B cell (primary cell): ENCODE measurements around the gene PRR14. TPM values are rescaled to one million over a fixed set of nuclear protein-coding genes. Genes with fewer than 3 reads are reported as not detected.

Source experiments
- ATAC-seq: fragments of 200-7000 bp; cut with Tn5 transposase; one replicate; pipeline ENCODE4 v1.10.0; 2021; ENCODE audit warnings: low read depth, mild to moderate bottlenecking, moderate number of reproducible peaks, moderate library complexity
- CTCF ChIA-PET: fragments of 350-600 bp; sonication (Branson Sonifier 250); formaldehyde crosslinking; loops from one replicate; lab custom pipeline; 2021; ENCODE audit warnings: antibody characterized with exemption, inconsistent platforms; lab: Charles Lee
- POLR2A ChIA-PET: fragments of 350-600 bp; sonication (Branson Sonifier 250); formaldehyde crosslinking; loops from one replicate; lab custom pipeline; 2021; ENCODE audit warnings: antibody characterized with exemption; lab: Charles Lee
- DNase-seq: peaks from one replicate; pipeline ENCODE4 v3.0.0; 2013
- H2AFZ ChIP-seq: 2 replicates; pipeline ENCODE4 v1.6.1; 2012; ENCODE audit warnings: mild to moderate bottlenecking, low read depth, low read length; ENCODE audit not compliant: insufficient read depth, poor library complexity, severe bottlenecking
- H3K27ac ChIP-seq, 2 donors: 1 replicate in 1 of 2; 2 replicates in 1 of 2; pipeline ENCODE4 v1.5.1; 2012 to 2013; ENCODE audit warnings: low read length in 2 of 2, mild to moderate bottlenecking in 2 of 2, moderate library complexity in 1 of 2
- H3K27me3 ChIP-seq, 4 experiments: fragments of 200-600 bp in 1 of 4; sonication (generic) in 1 of 4; replicated peaks in 1 of 4; 1 replicate in 2 of 4; 2 replicates in 2 of 4; pipeline versions ENCODE4 v1.6.1 to v1.7.0; 2013 to 2016; ENCODE audit warnings: low read length in 3 of 4, mild to moderate bottlenecking in 2 of 4, mixed read lengths in 1 of 4, moderate library complexity in 1 of 4; ENCODE audit not compliant: insufficient read depth in 4 of 4, control insufficient read depth in 3 of 4; ENCODE audit errors: control extremely low read depth in 1 of 4
- H3K36me3 ChIP-seq, 2 experiments: replicated peaks in 1 of 2; 1 replicate in 1 of 2; 2 replicates in 1 of 2; pipeline versions ENCODE4 v1.6.1 to v1.7.1; 2013; ENCODE audit warnings: low read length in 1 of 2; ENCODE audit not compliant: insufficient read depth in 2 of 2, control insufficient read depth in 1 of 2; ENCODE audit errors: control extremely low read depth in 1 of 2, extremely low read depth in 1 of 2
- H3K4me1 ChIP-seq, 2 donors: fragments of 200-600 bp in 1 of 2; sonication (generic) in 1 of 2; 1 replicate in 1 of 2; 2 replicates in 1 of 2; pipeline versions ENCODE4 v1.5.1 to v1.6.1; 2013 to 2017; ENCODE audit warnings: low read length in 2 of 2; ENCODE audit not compliant: control insufficient read depth in 2 of 2, insufficient read depth in 2 of 2
- H3K4me2 ChIP-seq: replicated peaks from 2 replicates; pipeline ENCODE3; 2012; ENCODE audit warnings: mild to moderate bottlenecking, low read depth, low read length; ENCODE audit not compliant: poor library complexity, severe bottlenecking
- H3K4me3 ChIP-seq, 5 experiments: fragments of 200-600 bp in 1 of 5; sonication (generic) in 1 of 5; 1 replicate in 3 of 5; 2 replicates in 2 of 5; pipeline versions ENCODE4 v1.5.1 to v1.7.0; 2011 to 2016; ENCODE audit warnings: low read length in 4 of 5, mild to moderate bottlenecking in 4 of 5, low read depth in 2 of 5, control low read depth in 1 of 5, moderate library complexity in 1 of 5; ENCODE audit not compliant: insufficient read depth in 1 of 5; ENCODE audit errors: control extremely low read depth in 1 of 5, extremely low read depth in 1 of 5
- H3K79me2 ChIP-seq: fragments of 200-600 bp; sonication (generic); one replicate; pipeline ENCODE4 v1.6.0; 2016; ENCODE audit warnings: low read length; ENCODE audit not compliant: control insufficient read depth, insufficient read depth
- H3K9ac ChIP-seq: fragments of 200-600 bp; sonication (generic); 2 replicates; pipeline ENCODE4 v1.6.1; 2017; ENCODE audit warnings: mild to moderate bottlenecking, low read length, moderate library complexity
- H3K9me3 ChIP-seq, 3 donors: one replicate each; pipeline versions ENCODE4 v1.6.1 to v1.7.1; 2013; ENCODE audit warnings: low read length in 2 of 3; ENCODE audit not compliant: control insufficient read depth in 2 of 3, insufficient read depth in 1 of 3; ENCODE audit errors: control extremely low read depth in 1 of 3
- H4K20me1 ChIP-seq: 2 replicates; pipeline ENCODE4 v1.6.0; 2012; ENCODE audit warnings: mild to moderate bottlenecking, low read length; ENCODE audit not compliant: insufficient read depth, control insufficient read depth, poor library complexity, severe bottlenecking
- H3K27ac Mint-ChIP-seq: one replicate; pipeline ENCODE4 v1.8.0; 2021; ENCODE audit warnings: mixed read lengths
- H3K27me3 Mint-ChIP-seq: one replicate; pipeline ENCODE4 v1.8.0; 2021; ENCODE audit warnings: mixed read lengths
- H3K4me1 Mint-ChIP-seq: one replicate; pipeline ENCODE4 v1.8.0; 2021; ENCODE audit warnings: mixed read lengths
- H3K4me3 Mint-ChIP-seq: one replicate; pipeline ENCODE4 v1.8.0; 2021; ENCODE audit warnings: mixed read lengths
- H3K9me3 Mint-ChIP-seq: one replicate; pipeline ENCODE4 v1.8.0; 2022; ENCODE audit warnings: mixed read lengths; ENCODE audit not compliant: insufficient read depth
- EZH2 ChIP-seq: IDR thresholded peaks from 2 replicates; pipeline ENCODE4 v1.6.1; 2012; ENCODE audit warnings: borderline replicate concordance, low read depth, mild to moderate bottlenecking, moderate library complexity, low read length; ENCODE audit not compliant: insufficient read depth, poor library complexity, severe bottlenecking
- WGBS: methylation state at CpG from one replicate; pipeline ENCODE4 v1.1.5; 2013; ENCODE audit warnings: missing lambda C conversion rate; ENCODE audit not compliant: insufficient coverage; 5-methylcytosine and 5-hydroxymethylcytosine counted together
- intact Hi-C: fragments of 100-400 bp; cut with micrococcal nuclease; formaldehyde crosslinking; loops from one replicate; pipeline ENCODE4 v1.10.0; 2022
- polyA plus RNA-seq: library from polyadenylated mRNA; depleted of rRNA; stranded (reverse); fragments of >200 nt; gene quantifications from 2 replicates; pipeline ENCODE4 v1.2.3, GENCODE V29; 2012
- total RNA-seq, 2 donors: library from RNA; stranded (reverse); fragments of 120-200 nt in 1 of 2; gene quantifications; 1 replicate in 1 of 2; 2 replicates in 1 of 2; pipeline versions ENCODE4 v1.2.3 to v1.2.4, GENCODE V29; 2013 to 2022
- TF ChIP-seq, protein P1 (sequence below): fragments of 200-600 bp; IDR thresholded peaks from one replicate; pipeline ENCODE4 v1.8.0; 2022; ENCODE audit warnings: antibody characterized with exemption, mild to moderate bottlenecking

Gene PRR14
- total and polyA plus RNA-seq, 2 donors (not counting 1 experiment from before 2014, with no cell fraction given): 62.4 to 95.8 TPM

DNA sequence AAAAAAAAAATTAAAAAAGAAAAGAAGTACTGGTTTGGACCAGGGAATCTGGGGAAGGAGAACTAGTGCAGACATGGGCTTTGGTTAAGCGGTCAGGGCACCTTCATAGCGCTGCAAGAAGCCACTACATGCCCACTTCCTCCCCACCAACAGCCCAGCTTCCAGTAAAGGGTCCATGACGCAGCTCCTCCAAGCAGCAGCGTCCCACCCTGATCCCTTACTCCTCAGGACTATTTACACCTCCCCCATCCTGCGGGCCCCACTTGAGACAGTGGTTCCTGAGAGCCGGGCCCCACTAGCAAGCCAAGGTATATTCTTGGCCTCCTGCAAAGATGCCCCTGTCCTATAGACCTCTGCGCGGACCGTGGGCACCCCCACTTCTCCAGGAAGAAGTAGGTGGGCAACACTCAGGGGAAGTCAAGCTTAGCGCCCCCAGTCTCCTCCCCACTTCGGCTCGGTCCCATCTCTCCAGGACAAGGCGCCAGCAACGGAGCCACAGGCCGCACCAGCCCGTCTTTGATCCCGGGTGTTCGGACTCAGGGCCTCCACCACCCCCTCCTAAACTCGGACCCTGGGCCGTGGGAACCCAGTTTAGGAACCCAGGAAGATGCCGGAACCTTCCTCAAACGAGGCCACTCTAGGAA lies 913 bp upstream of the PRR14 start:
- H3K79me2 ChIP-seq: no peaks in the 10 kb centered on the region
- CTCF ChIA-PET: interaction anchor here (1.0 to 3.6 kb wide), 11 partner anchors 10 to 232 kb away, joined by 3 to 33 read pairs (median 6); partner anchors contain the start of genes FBRS, ZNF688 and ZNF747
- H3K36me3 ChIP-seq: peaks cover 0 to 26% of the 10 kb centered on the region in 2 experiments
- Mint-ChIP-seq H3K27me3 (no peaks in the 10 kb centered on the region), H3K4me3 (peak overlapping the region; percentile 91), H3K27ac (peak overlapping the region; percentile 96), H3K9me3 (no peaks in the 10 kb centered on the region), H3K4me1 (peaks cover 19% of the 10 kb centered on the region)
- H3K27me3 ChIP-seq: no peaks in the 10 kb centered on the region
- peak overlapping the region; percentile 99 for H2AFZ ChIP-seq
- WGBS: 28% methylated on average over 21 of the region's 22 CpGs
- DNase-seq (no peak), ATAC-seq (no peak)
- TF ChIP-seq, protein P1, sequence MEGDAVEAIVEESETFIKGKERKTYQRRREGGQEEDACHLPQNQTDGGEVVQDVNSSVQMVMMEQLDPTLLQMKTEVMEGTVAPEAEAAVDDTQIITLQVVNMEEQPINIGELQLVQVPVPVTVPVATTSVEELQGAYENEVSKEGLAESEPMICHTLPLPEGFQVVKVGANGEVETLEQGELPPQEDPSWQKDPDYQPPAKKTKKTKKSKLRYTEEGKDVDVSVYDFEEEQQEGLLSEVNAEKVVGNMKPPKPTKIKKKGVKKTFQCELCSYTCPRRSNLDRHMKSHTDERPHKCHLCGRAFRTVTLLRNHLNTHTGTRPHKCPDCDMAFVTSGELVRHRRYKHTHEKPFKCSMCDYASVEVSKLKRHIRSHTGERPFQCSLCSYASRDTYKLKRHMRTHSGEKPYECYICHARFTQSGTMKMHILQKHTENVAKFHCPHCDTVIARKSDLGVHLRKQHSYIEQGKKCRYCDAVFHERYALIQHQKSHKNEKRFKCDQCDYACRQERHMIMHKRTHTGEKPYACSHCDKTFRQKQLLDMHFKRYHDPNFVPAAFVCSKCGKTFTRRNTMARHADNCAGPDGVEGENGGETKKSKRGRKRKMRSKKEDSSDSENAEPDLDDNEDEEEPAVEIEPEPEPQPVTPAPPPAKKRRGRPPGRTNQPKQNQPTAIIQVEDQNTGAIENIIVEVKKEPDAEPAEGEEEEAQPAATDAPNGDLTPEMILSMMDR: no peak
- no peak for TF ChIP-seq EZH2
- peak overlapping the region; percentile 97 to 98 for H3K27ac ChIP-seq
- peak overlapping the region; percentile 100 for H3K4me2 ChIP-seq
- peak overlapping the region; percentile 99 for H3K9ac ChIP-seq
- peaks cover 0 to 8% (median 0%) of the 10 kb centered on the region in 3 donors for H3K9me3 ChIP-seq
- POLR2A ChIA-PET: interaction anchor here (0.5 to 2.8 kb wide), 19 partner anchors 8 to 782 kb away, joined by 3 to 37 read pairs (median 5); partner anchors contain the start of genes DCTPP1, FBRS, ZNF688 and ZNF747
- H4K20me1 ChIP-seq: no peaks in the 10 kb centered on the region
- H3K4me1 ChIP-seq: peaks cover 9 to 21% of the 10 kb centered on the region in 2 donors
- H3K4me3 ChIP-seq: peak overlapping the region; percentile 34 to 100 (median 86)
- intact Hi-C loops: no loop called here
